HPDE6-E6E7 (cell line): ENCODE measurements around the gene TAF11L3.
"Not testable (repeated sequence)": the region's sequence is repeated elsewhere in the genome, so short reads cannot be mapped to it uniquely, and the experiment has no call there.

Experiments used
- DNase-seq: peaks from one replicate; pipeline ENCODE4 v3.0.0; 2011; ENCODE audit warnings: missing footprints; ENCODE audit errors: extremely low spot score

The TAF11L3 gene

DNA sequence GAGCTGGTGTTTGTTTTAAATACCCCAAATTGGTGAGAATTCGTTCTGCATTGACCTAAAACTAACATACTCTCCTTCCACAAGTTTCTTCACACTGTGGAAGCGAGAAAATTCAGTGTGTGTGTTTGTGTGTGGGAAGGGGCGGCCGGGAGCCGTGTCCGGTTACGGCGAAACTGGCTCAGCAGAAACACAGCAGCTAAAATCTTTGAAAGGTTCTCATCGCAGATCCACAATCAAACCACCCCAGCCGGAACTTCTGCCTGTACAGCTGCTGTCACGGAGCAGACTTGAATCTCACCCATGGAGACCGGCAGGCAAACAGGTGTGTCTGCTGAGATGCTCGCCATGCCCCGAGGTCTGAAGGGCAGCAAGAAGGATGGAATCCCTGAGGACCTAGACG lies at the start of gene TAF11L3:
TSS of gene TAF11L3 (plus strand) at position 301 of the 400 bp plus-strand sequence.
- not testable (repeated sequence) for DNase-seq

DNA sequence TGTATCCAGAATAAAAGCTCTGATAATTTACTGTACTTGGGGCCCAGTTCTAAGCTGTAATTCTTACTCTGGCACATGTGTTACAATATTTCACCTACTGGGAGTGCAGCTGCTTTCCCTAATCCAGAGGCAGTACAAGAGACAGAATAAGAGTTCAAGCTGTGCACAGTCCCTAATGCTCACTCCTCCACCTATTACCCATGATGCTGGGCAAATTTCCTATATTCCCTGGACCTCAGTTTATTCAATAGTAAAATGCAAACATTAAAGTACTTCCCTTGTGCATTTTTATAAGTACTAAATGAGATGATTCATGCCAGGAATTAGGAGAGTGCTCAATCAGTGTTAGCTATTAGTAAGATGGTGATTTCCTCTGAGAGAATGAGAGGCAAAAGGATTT lies 48.1 kb upstream of the TAF11L3 start:
- no peak for DNase-seq

DNA sequence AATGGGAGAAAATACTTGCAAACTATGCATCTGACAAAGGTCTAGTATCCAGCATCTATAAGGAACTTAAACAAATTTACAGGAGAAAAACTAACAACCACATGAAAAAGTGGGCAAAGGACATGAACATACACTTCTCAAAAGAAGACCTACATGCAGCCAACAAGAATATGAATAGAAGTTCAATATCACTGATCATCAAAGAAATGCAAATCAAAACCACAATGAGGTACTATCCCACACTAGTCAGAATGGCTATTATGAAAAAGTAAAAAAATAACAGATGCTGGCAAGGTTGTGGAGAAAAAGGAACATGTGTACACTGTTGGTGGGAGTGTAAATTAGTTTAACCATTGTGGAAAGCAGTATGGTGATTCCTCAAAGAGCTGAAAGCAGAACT lies 43.1 kb upstream of the TAF11L3 start:
- DNase-seq = not testable (repeated sequence)

DNA sequence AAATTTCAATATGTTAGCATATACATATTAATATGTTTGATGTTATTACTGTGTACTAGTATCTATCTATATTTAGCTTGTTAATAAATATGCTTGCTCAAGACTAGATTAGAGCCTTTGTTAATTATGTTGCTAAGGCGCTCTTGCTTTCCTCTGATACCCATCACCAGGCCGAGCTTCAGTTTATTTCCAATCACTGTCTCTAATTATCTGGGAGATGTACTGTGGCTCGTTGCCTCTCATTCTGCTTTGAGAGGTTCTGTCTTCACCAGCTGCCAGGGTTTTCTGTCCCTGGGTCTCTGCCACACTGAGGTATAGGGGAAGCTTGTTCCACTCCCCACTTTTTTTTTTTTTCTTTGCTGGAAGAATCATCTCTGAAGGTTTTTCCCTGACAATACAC lies 41.1 kb upstream of the TAF11L3 start:
- no peak for DNase-seq

DNA sequence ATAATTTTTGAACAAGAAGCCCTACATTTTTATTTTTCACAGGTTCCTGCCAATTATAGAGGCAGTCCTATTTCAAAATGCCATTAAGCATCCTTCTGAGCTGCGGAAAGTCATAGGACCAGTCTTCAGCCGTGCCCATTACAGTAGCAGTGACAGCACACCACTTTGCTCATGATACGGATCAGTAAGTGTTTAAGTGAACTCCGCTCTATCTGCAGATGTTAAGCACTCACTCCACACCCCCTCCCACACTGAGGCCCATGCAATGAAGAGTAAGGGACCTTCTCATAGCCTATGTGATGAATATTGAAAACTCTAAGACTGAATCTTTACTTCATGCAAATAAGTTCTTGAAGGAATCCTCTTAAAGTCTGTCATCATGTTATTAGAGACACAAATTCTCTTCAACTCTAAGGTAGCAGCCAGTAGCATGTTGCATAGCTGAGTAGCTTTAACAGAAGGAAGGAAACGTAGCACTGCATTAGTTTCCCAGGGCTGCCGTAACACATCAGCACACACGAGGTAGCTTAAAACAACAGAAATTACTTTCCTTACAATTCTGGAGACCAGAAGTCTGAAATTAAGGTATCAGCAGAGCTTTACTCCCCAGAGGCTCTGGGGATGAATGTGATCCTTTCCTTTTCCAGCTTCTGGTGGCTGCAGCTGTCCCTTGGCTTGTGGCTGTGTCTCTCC lies 40.4 kb upstream of the TAF11L3 start:
- no peak for DNase-seq

DNA sequence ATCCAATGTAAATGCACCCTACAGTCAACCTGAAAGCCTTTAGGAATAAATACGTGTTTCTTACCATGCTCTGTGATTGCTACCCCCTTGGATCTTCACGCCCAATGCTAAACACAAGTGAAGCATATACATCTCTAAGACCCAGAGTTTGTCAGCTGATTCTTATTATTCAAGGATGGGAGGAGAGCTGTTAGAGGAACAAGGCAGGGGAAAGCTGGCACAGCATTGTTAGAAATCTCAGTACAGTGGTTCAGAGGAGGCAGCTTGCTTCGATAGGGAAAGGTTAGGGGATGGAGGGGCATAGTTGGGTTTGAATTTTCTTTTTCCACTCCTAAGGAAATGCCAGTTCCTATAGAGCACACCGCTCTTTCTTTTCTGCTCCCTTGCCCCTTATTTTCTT lies 36.8 kb upstream of the TAF11L3 start:
- no peak for DNase-seq

DNA sequence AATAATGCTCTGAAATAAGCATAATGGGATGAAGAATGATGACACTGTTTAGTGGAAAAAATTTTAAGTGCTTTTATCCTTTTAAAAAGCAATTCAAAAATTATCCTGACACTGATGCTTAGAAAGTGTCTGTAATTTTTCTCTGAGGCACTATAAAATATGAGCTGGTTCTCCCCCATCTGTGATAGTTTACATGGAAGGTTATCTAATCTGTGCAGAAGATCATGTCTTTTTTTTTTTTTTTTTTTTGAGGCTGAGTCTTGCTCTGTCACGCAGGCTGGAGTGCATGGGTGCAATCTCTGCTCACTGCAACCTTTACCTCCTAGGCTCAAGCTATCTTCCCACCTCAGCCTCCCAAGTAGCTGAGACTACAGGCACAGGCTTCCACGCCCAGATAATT lies 35.4 kb upstream of the TAF11L3 start:
- DNase-seq = no peak

DNA sequence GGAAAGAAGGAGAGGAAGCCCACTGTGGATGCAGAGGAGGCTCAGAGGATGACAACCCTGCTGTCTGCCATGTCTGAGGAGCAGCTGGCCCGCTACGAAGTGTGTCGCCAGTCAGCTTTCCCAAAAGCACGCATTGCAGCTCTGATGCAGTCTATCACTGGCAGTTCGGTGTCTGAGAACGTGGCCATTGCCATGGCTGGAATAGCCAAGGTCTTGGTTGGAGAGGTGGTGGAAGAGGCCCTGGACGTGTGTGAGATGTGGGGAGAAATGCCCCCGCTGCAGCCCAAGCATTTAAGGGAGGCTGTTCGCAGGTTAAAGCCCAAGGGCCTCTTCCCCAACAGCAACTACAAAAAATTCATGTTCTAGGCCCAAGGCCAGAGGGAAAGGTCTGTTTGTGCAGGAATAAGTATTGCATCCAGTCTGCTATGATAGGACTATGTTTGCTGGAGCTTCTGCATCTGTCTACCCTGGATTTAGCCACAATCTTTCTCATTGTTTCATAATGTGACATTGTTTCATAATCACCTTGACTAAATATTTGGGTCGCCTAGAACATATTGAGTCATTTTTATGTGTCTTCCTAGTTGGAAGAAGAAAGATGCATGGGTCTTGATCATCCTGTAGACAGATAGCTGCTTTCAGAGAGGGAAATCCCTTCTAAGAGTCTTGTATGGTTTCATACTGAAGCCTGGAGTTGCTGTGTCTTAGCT lies 31.5 kb upstream of the TAF11L3 start:
- DNase-seq = not testable (repeated sequence)

DNA sequence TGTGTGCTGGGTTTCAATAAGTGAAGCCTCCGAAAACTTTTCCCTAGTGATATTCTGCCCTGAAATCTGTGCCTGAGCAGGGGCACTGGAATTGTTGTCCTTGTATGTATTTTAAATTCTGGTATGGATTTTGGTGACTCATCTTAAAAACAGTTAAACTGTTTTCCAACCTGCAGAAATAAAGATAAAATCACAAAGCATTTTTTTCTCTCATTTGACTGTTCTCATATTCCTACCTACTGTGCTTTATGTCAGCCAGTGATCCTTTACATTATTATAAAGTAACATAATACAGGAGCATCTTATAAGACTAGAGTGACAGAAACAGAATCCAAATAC lies 31.0 kb upstream of the TAF11L3 start:
- no peak for DNase-seq

DNA sequence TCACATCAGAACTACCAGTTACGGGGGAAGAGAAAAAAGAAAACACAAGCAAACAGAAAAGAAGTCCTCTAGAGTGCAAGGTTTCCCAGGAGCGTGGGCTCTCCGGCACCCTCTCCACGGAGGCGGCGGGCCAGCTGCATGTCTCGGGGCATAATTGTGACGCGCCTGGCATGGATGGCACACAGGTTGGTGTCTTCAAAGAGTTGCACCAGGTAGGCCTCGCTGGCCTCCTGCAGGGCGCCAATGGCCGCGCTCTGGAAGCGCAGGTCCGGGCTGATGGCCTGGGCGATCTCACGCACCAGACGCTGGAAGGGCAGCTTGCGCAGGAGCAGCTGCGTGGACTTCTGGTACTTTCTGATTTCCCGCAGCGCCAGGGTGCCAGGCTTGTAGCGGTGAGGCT lies 26.9 kb upstream of the TAF11L3 start:
- not testable (repeated sequence) for DNase-seq

DNA sequence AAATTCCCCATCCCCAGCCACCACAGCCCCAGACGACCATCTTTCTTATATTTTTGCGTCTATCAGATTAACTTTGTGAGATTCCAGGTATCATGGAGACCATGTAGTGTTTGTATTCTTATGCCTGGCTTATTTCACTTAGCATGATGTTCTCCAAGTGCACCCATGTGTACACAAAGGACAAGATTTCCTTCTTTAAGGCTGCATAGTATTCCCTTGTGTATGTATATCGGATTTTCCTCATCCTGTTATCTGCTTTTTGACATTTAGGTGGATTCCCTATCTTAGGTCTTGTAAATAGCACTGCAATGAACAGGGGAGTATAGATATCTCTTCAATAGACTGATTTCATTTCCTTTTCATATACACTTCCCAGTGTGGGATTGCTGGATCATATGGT lies 25.4 kb upstream of the TAF11L3 start:
- no peak for DNase-seq

DNA sequence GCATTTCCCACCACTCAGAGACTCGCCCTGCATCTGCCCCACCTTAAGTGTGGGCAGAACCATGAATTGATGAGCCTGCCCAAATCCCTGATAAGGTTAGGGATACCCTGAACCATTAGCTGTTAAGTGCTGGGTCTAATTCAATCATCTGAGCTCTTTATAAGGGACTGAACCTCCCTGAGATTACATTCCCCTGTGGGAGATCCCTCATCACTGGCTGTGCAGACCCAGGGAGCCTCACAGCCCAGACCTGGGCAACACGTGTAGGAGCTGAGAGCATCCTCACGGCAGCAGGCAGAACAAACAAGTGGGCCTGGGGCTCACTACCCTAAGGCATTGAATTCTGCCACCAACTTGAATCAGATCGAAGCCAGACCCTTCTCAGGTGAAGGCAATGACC lies 20.7 kb upstream of the TAF11L3 start:
- DNase-seq = no peak

DNA sequence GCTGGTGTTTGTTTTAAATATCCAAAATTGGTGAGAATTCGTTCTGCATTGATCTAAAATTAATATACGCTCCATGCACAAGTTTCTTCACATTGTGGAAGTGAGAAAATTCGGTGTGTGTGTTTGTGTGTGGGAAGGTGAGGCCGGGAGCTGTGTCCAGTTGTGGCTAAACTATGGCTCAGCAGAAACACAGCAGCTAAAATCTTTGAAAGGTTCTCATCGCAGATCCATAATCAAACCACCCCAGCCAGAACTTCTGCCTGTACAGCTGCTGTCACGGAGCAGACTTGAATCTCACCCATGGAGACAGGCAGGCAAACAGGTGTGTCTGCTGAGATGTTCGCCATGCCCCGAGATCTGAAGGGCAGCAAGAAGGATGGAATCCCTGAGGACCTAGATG lies 20.2 kb upstream of the TAF11L3 start, which contains the start of gene TAF11L2:
TSS of gene TAF11L2 (plus strand) at position 301 of the 400 bp plus-strand sequence.
- not testable (repeated sequence) for DNase-seq

DNA sequence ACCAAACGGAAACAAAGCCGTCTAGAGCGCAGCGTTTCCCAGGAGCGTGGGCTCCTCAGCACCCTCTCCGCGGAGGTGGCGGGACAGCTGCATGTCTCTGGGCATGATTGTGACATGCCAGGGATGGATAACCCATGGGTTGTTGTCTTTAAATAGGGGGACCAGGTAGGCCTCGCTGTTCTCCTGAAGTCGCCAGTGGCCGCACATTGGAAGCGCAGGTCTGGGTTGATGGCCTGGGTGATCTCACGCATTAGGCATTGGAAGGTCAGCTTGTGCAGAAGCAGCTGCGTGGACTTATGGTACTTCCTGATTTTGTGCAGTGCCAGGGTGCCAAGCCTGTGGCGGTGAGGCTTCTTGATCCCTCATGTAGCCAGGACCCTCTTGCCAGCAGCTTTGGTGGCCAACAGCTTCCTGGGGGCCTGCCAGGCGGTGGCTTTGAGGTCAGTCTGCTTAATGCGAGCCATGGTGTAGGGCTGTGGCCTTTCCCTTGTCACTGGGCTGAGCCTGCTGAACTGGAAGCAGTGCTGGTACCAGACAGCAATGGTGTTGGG lies 6.3 kb upstream of the TAF11L3 start:
- no peak for DNase-seq

DNA sequence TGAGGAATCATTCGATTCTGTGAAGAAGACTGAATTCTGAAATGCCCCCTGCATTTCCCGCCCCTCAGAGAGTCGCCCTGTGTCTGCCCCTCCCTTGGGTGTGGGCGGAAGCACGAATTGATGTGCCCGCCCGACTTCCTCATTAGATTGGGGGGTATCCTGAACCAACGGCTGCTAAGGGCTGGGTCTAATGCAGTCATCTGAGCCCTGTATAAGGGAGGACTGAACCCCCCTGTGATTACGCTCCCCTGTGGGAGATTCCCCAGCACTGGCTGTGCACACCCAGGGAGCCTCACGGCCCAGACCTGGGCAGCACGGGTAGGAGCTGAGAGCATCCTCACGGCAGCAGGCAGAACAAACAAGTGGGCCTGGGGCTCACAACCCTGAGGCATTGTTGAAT lies 641 bp upstream of the TAF11L3 start:
- not testable (repeated sequence) for DNase-seq

DNA sequence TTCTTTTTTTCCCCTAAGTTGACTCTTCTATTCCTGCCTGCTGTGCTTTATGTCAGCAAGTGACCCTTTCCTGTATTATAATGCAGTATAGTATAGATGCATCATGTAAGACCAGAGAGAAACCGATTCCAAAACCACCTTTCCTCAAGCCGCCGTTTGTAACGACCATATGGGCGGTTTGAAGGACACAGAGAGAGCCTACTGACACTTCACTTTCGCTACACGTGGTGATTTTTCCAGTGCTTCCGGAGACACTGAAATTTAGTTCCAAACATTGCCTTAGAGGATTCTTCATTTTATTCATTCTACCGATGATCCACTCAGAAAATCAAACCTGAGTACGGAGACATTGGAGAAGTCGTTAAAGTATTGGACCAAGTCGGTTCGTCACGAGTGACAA lies 1.3 kb downstream of the TAF11L3 start:
- not testable (repeated sequence) for DNase-seq

DNA sequence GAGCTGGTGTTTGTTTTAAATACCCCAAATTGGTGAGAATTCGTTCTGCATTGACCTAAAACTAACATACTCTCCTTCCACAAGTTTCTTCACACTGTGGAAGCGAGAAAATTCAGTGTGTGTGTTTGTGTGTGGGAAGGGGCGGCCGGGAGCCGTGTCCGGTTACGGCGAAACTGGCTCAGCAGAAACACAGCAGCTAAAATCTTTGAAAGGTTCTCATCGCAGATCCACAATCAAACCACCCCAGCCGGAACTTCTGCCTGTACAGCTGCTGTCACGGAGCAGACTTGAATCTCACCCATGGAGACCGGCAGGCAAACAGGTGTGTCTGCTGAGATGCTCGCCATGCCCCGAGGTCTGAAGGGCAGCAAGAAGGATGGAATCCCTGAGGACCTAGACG lies 3.3 kb downstream of the TAF11L3 start, which contains the start of gene TAF11L4:
TSS of gene TAF11L4 (plus strand) at position 301 of the 400 bp plus-strand sequence.
- not testable (repeated sequence) for DNase-seq

DNA sequence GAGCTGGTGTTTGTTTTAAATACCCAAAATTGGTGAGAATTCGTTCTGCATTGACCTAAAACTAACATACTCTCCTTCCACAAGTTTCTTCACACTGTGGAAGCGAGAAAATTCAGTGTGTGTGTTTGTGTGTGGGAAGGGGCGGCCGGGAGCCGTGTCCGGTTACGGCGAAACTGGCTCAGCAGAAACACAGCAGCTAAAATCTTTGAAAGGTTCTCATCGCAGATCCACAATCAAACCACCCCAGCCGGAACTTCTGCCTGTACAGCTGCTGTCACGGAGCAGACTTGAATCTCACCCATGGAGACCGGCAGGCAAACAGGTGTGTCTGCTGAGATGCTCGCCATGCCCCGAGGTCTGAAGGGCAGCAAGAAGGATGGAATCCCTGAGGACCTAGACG lies 6.8 kb downstream of the TAF11L3 start, which contains the start of gene TAF11L5:
TSS of gene TAF11L5 (plus strand) at position 301 of the 400 bp plus-strand sequence.
- not testable (repeated sequence) for DNase-seq

DNA sequence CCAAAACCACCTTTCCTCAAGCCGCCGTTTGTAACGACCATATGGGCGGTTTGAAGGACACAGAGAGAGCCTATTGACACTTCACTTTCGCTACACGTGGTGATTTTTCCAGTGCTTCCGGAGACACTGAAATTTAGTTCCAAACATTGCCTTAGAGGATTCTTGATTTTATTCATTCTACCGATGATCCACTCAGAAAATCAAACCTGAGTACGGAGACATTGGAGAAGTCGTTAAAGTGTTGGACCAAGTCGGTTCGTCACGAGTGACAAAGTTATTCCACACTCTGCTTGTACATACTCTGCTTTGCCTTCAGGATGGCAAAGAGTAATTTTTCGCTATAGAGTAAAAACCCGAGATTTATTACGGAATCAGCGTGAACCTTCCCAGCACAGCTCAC lies 8.3 kb downstream of the TAF11L3 start:
- DNase-seq = not testable (repeated sequence)

DNA sequence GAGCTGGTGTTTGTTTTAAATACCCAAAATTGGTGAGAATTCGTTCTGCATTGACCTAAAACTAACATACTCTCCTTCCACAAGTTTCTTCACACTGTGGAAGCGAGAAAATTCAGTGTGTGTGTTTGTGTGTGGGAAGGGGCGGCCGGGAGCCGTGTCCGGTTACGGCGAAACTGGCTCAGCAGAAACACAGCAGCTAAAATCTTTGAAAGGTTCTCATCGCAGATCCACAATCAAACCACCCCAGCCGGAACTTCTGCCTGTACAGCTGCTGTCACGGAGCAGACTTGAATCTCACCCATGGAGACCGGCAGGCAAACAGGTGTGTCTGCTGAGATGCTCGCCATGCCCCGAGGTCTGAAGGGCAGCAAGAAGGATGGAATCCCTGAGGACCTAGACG lies 10.2 kb downstream of the TAF11L3 start, which contains the start of gene TAF11L6:
TSS of gene TAF11L6 (plus strand) at position 301 of the 400 bp plus-strand sequence.
- not testable (repeated sequence) for DNase-seq
